CD14-positive monocyte (primary cell): Measurements from ENCODE around the gene TMEM151A. TPM values are rescaled to one million over a fixed set of nuclear protein-coding genes. Genes with fewer than 3 reads are reported as not detected.

Source experiments
- DNase-seq, 3 donors: peaks; one replicate each; pipeline ENCODE4 v3.0.0-alpha.2; 2011 to 2022
- H2AFZ ChIP-seq: 2 replicates; pipeline ENCODE4 v1.6.0; 2012; ENCODE audit warnings: mild to moderate bottlenecking, low read depth, low read length, inconsistent platforms; ENCODE audit not compliant: insufficient read depth, poor library complexity, severe bottlenecking
- H3K27ac ChIP-seq, 2 donors: 1 replicate in 1 of 2; 2 replicates in 1 of 2; pipeline ENCODE4 v1.5.1; 2012 to 2013; ENCODE audit warnings: low read length in 2 of 2, control low read depth in 1 of 2, inconsistent platforms in 1 of 2, low read depth in 1 of 2, mild to moderate bottlenecking in 1 of 2
- H3K27me3 ChIP-seq, 2 donors: one replicate each; pipeline versions ENCODE4 v1.6.0 to v1.6.1; 2011 to 2013; ENCODE audit warnings: low read length in 2 of 2; ENCODE audit not compliant: control insufficient read depth in 2 of 2, insufficient read depth in 2 of 2
- H3K36me3 ChIP-seq, 2 donors: replicated peaks in 1 of 2; 1 replicate in 1 of 2; 2 replicates in 1 of 2; pipeline versions ENCODE4 v1.5.1 to v1.6.1; 2012 to 2013; ENCODE audit warnings: low read length in 2 of 2, control low read depth in 1 of 2, inconsistent platforms in 1 of 2, mild to moderate bottlenecking in 1 of 2; ENCODE audit not compliant: insufficient read depth in 2 of 2, control insufficient read depth in 1 of 2
- H3K4me1 ChIP-seq, 2 donors: 1 replicate in 1 of 2; 2 replicates in 1 of 2; pipeline versions ENCODE4 v1.5.1 to v1.6.1; 2012 to 2013; ENCODE audit warnings: low read length in 2 of 2, control low read depth in 1 of 2, inconsistent platforms in 1 of 2, mild to moderate bottlenecking in 1 of 2, moderate library complexity in 1 of 2; ENCODE audit not compliant: insufficient read depth in 2 of 2, control insufficient read depth in 1 of 2
- H3K4me2 ChIP-seq: replicated peaks from 2 replicates; pipeline ENCODE3; 2012; ENCODE audit warnings: low read length, moderate library complexity, mild to moderate bottlenecking; ENCODE audit not compliant: poor library complexity, severe bottlenecking; ENCODE audit errors: extremely low read depth
- H3K4me3 ChIP-seq, 3 experiments: fragments of 200-600 bp in 1 of 3; sonication (generic) in 1 of 3; replicated peaks in 1 of 3; 1 replicate in 2 of 3; 2 replicates in 1 of 3; pipeline ENCODE4 v1.5.1; 2011 to 2013; ENCODE audit warnings: low read length in 3 of 3, mild to moderate bottlenecking in 3 of 3, control low read depth in 2 of 3, low read depth in 2 of 3, inconsistent platforms in 1 of 3, moderate library complexity in 1 of 3
- H3K79me2 ChIP-seq: 2 replicates; pipeline ENCODE4 v1.6.0; 2012; ENCODE audit warnings: mild to moderate bottlenecking, control low read depth, inconsistent platforms, low read length, moderate library complexity; ENCODE audit not compliant: insufficient read depth
- H3K9ac ChIP-seq: 2 replicates; pipeline ENCODE4 v1.6.0; 2017; ENCODE audit warnings: low read length, mild to moderate bottlenecking; ENCODE audit not compliant: insufficient read depth, poor library complexity, severe bottlenecking
- H3K9me3 ChIP-seq, 2 donors: replicated peaks in 1 of 2; 1 replicate in 1 of 2; 2 replicates in 1 of 2; pipeline versions ENCODE4 v1.5.1 to v1.6.1; 2012 to 2013; ENCODE audit warnings: low read length in 2 of 2, control low read depth in 1 of 2; ENCODE audit not compliant: control insufficient read depth in 1 of 2, insufficient read depth in 1 of 2
- H4K20me1 ChIP-seq: 2 replicates; pipeline ENCODE4 v1.6.0; 2012; ENCODE audit warnings: mild to moderate bottlenecking, low read length, control low read depth, moderate library complexity; ENCODE audit not compliant: insufficient read depth
- H3K27ac Mint-ChIP-seq, 7 donors: one replicate each; pipeline ENCODE4 v1.8.0; 2020; ENCODE audit warnings: mild to moderate bottlenecking in 7 of 7, mixed read lengths in 7 of 7, moderate library complexity in 6 of 7, inconsistent platforms in 2 of 7
- H3K27me3 Mint-ChIP-seq, 3 donors: one replicate each; pipeline ENCODE4 v1.8.0; 2021 to 2022; ENCODE audit warnings: low read depth in 3 of 3, mild to moderate bottlenecking in 3 of 3, mixed read lengths in 3 of 3, moderate library complexity in 3 of 3, inconsistent platforms in 1 of 3
- H3K36me3 Mint-ChIP-seq, 2 donors: one replicate each; pipeline ENCODE4 v1.8.0; 2020; ENCODE audit warnings: mixed read lengths in 2 of 2, inconsistent platforms in 1 of 2, mild to moderate bottlenecking in 1 of 2
- H3K4me1 Mint-ChIP-seq: one replicate; pipeline ENCODE4 v1.8.0; 2020; ENCODE audit warnings: mild to moderate bottlenecking, mixed read lengths
- H3K4me3 Mint-ChIP-seq, 2 donors: one replicate each; pipeline ENCODE4 v1.8.0; 2020; ENCODE audit warnings: mild to moderate bottlenecking in 2 of 2, mixed read lengths in 2 of 2, moderate library complexity in 1 of 2
- H3K9me3 Mint-ChIP-seq, 7 donors: one replicate each; pipeline ENCODE4 v1.8.0; 2020 to 2022; ENCODE audit warnings: mixed read lengths in 7 of 7, mild to moderate bottlenecking in 6 of 7, moderate library complexity in 6 of 7, inconsistent platforms in 2 of 7
- WGBS: methylation state at CpG from one replicate; pipeline ENCODE4 v1.1.5; 2013; ENCODE audit warnings: missing lambda C conversion rate; ENCODE audit not compliant: insufficient coverage; 5-methylcytosine and 5-hydroxymethylcytosine counted together
- intact Hi-C, 2 donors: fragments of 100-400 bp; cut with micrococcal nuclease; formaldehyde crosslinking; loops; one replicate each; pipeline versions ENCODE4 v1.15.0 to v1.15.1; 2023
- polyA plus RNA-seq, 3 donors: library from polyadenylated mRNA; depleted of rRNA in 1 of 3; unstranded in 2 of 3; stranded (reverse) in 1 of 3; fragments of 300-500 nt in 2 of 3; fragments of >200 nt in 1 of 3; fragmentation: Illumina TruSeq in 2 of 3; gene quantifications; 1 replicate in 2 of 3; 2 replicates in 1 of 3; pipeline ENCODE4 v1.2.3, GENCODE V29; 2012 to 2021
- TF ChIP-seq, protein P1 (sequence below): fragments of 200-600 bp; IDR thresholded peaks from one replicate; pipeline ENCODE4 v1.8.0; 2022; ENCODE audit warnings: antibody characterized with exemption, mild to moderate bottlenecking

The TMEM151A gene
- polyA plus RNA-seq, 3 donors: not detected

DNA sequence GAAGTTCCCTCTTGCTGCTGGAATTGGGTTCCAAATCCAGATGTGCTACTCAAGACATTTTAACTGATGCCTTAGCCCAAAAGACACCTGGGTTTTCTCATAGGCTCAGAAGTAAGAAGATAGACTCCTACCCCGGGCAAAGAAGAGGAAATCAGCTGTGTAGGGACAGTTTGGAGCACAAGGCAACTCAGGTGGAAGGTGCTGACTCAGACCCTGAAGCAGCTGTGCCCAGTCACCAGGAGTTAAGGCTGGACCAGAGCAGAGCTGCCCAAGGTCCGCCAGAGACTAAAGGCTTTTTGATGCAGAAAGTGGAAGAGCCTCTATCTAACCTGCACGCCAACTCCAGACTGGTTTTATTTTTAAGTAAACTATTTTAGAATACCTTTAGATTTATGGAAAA, 43.9 kb upstream of the TMEM151A start:
- H3K4me1 Mint-ChIP-seq: no peaks in the 10 kb centered on the region
- no peaks in the 10 kb centered on the region for H3K4me1 ChIP-seq
- no peaks in the 10 kb centered on the region for H4K20me1 ChIP-seq
- no peaks in the 10 kb centered on the region for H3K9me3 Mint-ChIP-seq
- no peak overlapping the region for H3K4me3 Mint-ChIP-seq
- TF ChIP-seq, protein P1, sequence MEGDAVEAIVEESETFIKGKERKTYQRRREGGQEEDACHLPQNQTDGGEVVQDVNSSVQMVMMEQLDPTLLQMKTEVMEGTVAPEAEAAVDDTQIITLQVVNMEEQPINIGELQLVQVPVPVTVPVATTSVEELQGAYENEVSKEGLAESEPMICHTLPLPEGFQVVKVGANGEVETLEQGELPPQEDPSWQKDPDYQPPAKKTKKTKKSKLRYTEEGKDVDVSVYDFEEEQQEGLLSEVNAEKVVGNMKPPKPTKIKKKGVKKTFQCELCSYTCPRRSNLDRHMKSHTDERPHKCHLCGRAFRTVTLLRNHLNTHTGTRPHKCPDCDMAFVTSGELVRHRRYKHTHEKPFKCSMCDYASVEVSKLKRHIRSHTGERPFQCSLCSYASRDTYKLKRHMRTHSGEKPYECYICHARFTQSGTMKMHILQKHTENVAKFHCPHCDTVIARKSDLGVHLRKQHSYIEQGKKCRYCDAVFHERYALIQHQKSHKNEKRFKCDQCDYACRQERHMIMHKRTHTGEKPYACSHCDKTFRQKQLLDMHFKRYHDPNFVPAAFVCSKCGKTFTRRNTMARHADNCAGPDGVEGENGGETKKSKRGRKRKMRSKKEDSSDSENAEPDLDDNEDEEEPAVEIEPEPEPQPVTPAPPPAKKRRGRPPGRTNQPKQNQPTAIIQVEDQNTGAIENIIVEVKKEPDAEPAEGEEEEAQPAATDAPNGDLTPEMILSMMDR: no peak
- no peaks in the 10 kb centered on the region for H3K79me2 ChIP-seq
- intact Hi-C loops: no loop called here
- no peak overlapping the region for H3K4me3 ChIP-seq
- peaks cover 0 to 5% (median 1%) of the 10 kb centered on the region in 3 donors for H3K27me3 Mint-ChIP-seq
- no peak overlapping the region for H3K27ac Mint-ChIP-seq
- no peak overlapping the region for H3K27ac ChIP-seq
- 71% methylated on average over 2 of the region's 3 CpGs for WGBS
- no peaks in the 10 kb centered on the region for H3K9me3 ChIP-seq
- H3K36me3 ChIP-seq: peaks cover 17 to 39% of the 10 kb centered on the region in 2 donors
- no peaks in the 10 kb centered on the region for H3K27me3 ChIP-seq
- H3K36me3 Mint-ChIP-seq: peaks cover 48 to 52% of the 10 kb centered on the region in 2 donors
- no peak overlapping the region for H3K4me2 ChIP-seq
- no peak for DNase-seq
- H3K9ac ChIP-seq: no peak overlapping the region
- H2AFZ ChIP-seq: no peak overlapping the region

DNA sequence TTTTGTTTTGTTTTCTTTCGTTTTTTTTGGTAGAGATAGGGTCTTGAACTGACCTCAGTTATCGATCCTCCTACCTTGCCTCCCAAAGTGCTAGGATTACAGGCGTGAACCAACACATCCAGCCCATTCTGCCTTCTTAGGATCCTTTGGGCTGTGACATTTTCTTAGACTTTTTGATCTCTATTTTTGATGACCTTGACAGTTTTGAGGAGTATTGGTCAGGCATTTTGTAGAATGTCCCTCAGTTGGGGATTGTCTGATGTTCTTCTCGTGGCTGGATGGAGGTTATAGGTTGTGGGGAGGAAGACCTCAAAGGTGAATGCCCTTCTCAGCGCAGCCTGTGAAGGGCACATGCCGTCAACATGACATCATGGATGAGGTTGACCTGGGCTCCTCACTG, 42.8 kb upstream of the TMEM151A start:
- Mint-ChIP-seq H3K4me1 (no peaks in the 10 kb centered on the region), H3K27ac (peak overlapping the region in 1 of 7 donors; percentile 15), H3K27me3 (peaks cover 1 to 7% (median 4%) of the 10 kb centered on the region in 3 donors), H3K9me3 (no peaks in the 10 kb centered on the region), H3K36me3 (peaks cover 41 to 46% of the 10 kb centered on the region in 2 donors), H3K4me3 (no peak overlapping the region)
- H3K9ac ChIP-seq: no peak overlapping the region
- H3K27ac ChIP-seq: no peak overlapping the region
- H3K4me2 ChIP-seq: no peak overlapping the region
- TF ChIP-seq, protein P1: no peak
- H3K36me3 ChIP-seq: peaks cover 16 to 28% of the 10 kb centered on the region in 2 donors
- WGBS: 95% methylated on average over 3 of the region's 6 CpGs
- H3K79me2 ChIP-seq: no peaks in the 10 kb centered on the region
- H3K9me3 ChIP-seq: no peaks in the 10 kb centered on the region
- intact Hi-C loops: no loop called here
- H3K4me3 ChIP-seq: no peak overlapping the region
- no peak for DNase-seq
- no peaks in the 10 kb centered on the region for H3K4me1 ChIP-seq
- no peaks in the 10 kb centered on the region for H3K27me3 ChIP-seq
- no peak overlapping the region for H2AFZ ChIP-seq
- H4K20me1 ChIP-seq: no peaks in the 10 kb centered on the region
